ENCODE measurements around the gene UCHL5.

The UCHL5 gene

DNA sequence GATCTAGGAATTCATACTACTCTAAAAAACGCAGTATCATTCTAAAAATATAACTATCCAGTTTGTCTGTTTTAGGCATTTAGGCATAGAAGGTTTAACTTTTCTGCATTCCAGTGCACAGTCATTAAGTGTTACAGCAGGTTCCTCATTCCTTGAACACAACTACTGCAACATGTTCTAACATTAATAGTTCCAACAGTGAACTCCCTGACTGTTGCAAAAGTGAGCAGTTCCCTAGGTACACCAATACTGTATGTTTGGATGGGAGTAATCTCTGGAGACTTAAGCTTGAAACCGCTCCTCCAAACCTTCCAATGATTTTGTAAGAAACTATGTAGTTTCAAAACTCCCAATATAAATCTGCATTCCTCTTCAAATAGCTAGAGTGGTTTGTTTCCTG lies 46.2 kb downstream of the UCHL5 start (continued):
- TF ChIP-seq, protein P1, sequence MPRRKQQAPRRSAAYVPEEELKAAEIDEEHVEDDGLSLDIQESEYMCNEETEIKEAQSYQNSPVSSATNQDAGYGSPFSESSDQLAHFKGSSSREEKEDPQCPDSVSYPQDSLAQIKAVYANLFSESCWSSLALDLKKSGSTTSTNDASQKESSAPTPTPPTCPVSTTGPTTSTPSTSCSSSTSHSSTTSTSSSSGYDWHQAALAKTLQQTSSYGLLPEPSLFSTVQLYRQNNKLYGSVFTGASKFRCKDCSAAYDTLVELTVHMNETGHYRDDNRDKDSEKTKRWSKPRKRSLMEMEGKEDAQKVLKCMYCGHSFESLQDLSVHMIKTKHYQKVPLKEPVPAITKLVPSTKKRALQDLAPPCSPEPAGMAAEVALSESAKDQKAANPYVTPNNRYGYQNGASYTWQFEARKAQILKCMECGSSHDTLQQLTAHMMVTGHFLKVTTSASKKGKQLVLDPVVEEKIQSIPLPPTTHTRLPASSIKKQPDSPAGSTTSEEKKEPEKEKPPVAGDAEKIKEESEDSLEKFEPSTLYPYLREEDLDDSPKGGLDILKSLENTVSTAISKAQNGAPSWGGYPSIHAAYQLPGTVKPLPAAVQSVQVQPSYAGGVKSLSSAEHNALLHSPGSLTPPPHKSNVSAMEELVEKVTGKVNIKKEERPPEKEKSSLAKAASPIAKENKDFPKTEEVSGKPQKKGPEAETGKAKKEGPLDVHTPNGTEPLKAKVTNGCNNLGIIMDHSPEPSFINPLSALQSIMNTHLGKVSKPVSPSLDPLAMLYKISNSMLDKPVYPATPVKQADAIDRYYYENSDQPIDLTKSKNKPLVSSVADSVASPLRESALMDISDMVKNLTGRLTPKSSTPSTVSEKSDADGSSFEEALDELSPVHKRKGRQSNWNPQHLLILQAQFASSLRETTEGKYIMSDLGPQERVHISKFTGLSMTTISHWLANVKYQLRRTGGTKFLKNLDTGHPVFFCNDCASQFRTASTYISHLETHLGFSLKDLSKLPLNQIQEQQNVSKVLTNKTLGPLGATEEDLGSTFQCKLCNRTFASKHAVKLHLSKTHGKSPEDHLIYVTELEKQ (tag by site-specific recombination; IDR thresholded peaks at IDR 0.05; ENCODE audit: borderline replicate concordance): no peak
- TF ChIP-seq, protein P2, sequence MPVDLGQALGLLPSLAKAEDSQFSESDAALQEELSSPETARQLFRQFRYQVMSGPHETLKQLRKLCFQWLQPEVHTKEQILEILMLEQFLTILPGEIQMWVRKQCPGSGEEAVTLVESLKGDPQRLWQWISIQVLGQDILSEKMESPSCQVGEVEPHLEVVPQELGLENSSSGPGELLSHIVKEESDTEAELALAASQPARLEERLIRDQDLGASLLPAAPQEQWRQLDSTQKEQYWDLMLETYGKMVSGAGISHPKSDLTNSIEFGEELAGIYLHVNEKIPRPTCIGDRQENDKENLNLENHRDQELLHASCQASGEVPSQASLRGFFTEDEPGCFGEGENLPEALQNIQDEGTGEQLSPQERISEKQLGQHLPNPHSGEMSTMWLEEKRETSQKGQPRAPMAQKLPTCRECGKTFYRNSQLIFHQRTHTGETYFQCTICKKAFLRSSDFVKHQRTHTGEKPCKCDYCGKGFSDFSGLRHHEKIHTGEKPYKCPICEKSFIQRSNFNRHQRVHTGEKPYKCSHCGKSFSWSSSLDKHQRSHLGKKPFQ (tag by site-specific recombination; IDR thresholded peaks at IDR 0.05): no peak
- TF ChIP-seq ZNF626 (tag by site-specific recombination; IDR thresholded peaks at IDR 0.05): no peak

DNA sequence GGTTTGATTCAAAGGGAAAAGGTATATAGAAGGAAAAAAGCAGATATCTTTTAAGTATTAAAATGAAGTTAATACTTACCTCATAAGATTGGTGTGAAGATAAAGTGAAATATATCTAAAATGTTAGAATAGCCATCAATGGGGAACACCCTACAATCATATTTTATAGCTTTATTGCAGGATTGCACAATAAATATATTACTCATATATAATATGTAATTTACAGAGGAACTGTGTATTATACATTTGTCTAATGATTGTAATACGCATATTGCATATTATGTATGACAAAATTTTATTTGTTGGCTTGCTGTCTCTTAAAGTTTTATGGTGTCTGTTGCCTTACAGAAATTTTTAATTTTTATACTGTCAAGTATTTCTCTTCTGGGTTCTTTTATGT lies 47.8 kb downstream of the UCHL5 start:
- Histone ChIP-seq H3K4me1 (ENCODE audit: control insufficient read depth, insufficient read depth, low read length) (no peaks in the 10 kb centered on the region), H3K4me3 (ENCODE audit: low read depth, low read length) (no peak overlapping the region), H3K27ac (ENCODE audit: extremely low read depth, low read depth, low read length) (no peak overlapping the region), H3K9me3 (ENCODE audit: control insufficient read depth, insufficient read depth, low read depth, low read length) (no peaks in the 10 kb centered on the region), H3K36me3 (ENCODE audit: control insufficient read depth in 2 of 2, insufficient read depth in 1 of 2, low read length in 2 of 2) (peaks cover 0 to 12% of the 10 kb centered on the region in 2 experiments; a peak in 1 of 3 replicates)
- POLR2A ChIA-PET: interaction anchor here (0.5 kb wide), 1 partner anchor 15 kb away, joined by 3 read pairs; no protein-coding TSS in a partner anchor
- CTCF ChIA-PET: interaction anchor here (0.6 to 0.7 kb wide), 2 partner anchors 57 to 114 kb away, joined by 3 to 5 read pairs; no protein-coding TSS in a partner anchor
- TF ChIP-seq SETDB1 (IDR thresholded peaks at IDR 0.05; ENCODE audit: insufficient read length, low read length): no peak
- TF ChIP-seq ZNF549 (tag by site-specific recombination; IDR thresholded peaks at IDR 0.05): no peak
- no peak for TF ChIP-seq ZNF335 (tag by site-specific recombination; conservative IDR thresholded peaks at IDR 0.05)
- no peak for TF ChIP-seq GFI1B (tag by site-specific recombination; IDR thresholded peaks at IDR 0.05)
- TF ChIP-seq ZNF324 (tag by site-specific recombination; IDR thresholded peaks at IDR 0.05): no peak
- TF ChIP-seq ZSCAN30 (tag by site-specific recombination; IDR thresholded peaks at IDR 0.05): no peak
- no peak for TF ChIP-seq ZNF394 (tag by site-specific recombination; IDR thresholded peaks at IDR 0.05; ENCODE audit: borderline replicate concordance)

DNA sequence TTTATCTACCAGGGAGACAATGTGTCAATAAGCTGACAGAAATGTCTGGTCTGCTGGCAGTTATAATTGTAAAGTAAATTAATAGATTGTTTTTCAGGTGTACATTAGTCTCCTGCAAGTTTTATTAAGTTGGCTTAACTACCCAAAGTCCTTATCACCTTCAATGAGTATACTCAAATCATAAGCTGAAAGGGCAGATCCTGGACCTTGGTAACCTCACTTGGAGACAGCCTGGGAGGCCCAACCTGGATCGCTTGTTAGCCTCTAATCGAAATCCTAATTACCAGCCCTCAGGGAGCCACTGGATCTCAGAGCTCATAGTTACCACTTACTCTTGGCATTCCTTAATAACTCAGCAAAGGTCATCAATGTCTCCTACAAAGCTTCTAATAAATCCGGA lies 49.7 kb downstream of the UCHL5 start:
- Histone ChIP-seq H3K27ac (ENCODE audit: extremely low read depth, low read depth, low read length) (no peak overlapping the region), H3K4me1 (ENCODE audit: control insufficient read depth, insufficient read depth, low read length) (no peaks in the 10 kb centered on the region), H3K36me3 (ENCODE audit: control insufficient read depth in 2 of 2, insufficient read depth in 1 of 2, low read length in 2 of 2) (peaks cover 0 to 1% of the 10 kb centered on the region in 2 experiments; a peak in 1 of 3 replicates), H3K4me3 (ENCODE audit: low read depth, low read length) (no peak overlapping the region), H3K9me3 (ENCODE audit: control insufficient read depth, insufficient read depth, low read depth, low read length) (no peaks in the 10 kb centered on the region)
- ChIA-PET POLR2A (no interaction called here), CTCF (interaction anchor here (0.6 to 1.6 kb wide), 3 partner anchors 10 to 204 kb away, joined by 4 to 6 read pairs (median 5); no protein-coding TSS in a partner anchor)
- TF ChIP-seq, protein P3, sequence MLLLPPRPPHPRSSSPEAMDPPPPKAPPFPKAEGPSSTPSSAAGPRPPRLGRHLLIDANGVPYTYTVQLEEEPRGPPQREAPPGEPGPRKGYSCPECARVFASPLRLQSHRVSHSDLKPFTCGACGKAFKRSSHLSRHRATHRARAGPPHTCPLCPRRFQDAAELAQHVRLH (tag by site-specific recombination; IDR thresholded peaks at IDR 0.05): no peak
- TF ChIP-seq ZFHX2 (tag by site-specific recombination; conservative IDR thresholded peaks at IDR 0.05) (no peak), ZNF132 (tag by site-specific recombination; IDR thresholded peaks at IDR 0.05; ENCODE audit: borderline replicate concordance) (no peak), ZNF843 (tag by site-specific recombination; IDR thresholded peaks at IDR 0.05) (no peak), ZXDB (tag by site-specific recombination; IDR thresholded peaks at IDR 0.05) (no peak), ZNF664 (tag by site-specific recombination; IDR thresholded peaks at IDR 0.05) (no peak), SCRT1 (tag by site-specific recombination; IDR thresholded peaks at IDR 0.05; ENCODE audit: borderline replicate concordance) (no peak), ZNF202 (tag by site-specific recombination; IDR thresholded peaks at IDR 0.05; ENCODE audit: borderline replicate concordance) (no peak), ZNF610 (tag by site-specific recombination; IDR thresholded peaks at IDR 0.05; ENCODE audit: borderline replicate concordance) (no peak), HOXA7 (CRISPR knock-in tag; IDR thresholded peaks at IDR 0.05; ENCODE audit: borderline replicate concordance) (no peak), GLI4 (tag by site-specific recombination; IDR thresholded peaks at IDR 0.05) (no peak)
- TF ChIP-seq, protein P4, sequence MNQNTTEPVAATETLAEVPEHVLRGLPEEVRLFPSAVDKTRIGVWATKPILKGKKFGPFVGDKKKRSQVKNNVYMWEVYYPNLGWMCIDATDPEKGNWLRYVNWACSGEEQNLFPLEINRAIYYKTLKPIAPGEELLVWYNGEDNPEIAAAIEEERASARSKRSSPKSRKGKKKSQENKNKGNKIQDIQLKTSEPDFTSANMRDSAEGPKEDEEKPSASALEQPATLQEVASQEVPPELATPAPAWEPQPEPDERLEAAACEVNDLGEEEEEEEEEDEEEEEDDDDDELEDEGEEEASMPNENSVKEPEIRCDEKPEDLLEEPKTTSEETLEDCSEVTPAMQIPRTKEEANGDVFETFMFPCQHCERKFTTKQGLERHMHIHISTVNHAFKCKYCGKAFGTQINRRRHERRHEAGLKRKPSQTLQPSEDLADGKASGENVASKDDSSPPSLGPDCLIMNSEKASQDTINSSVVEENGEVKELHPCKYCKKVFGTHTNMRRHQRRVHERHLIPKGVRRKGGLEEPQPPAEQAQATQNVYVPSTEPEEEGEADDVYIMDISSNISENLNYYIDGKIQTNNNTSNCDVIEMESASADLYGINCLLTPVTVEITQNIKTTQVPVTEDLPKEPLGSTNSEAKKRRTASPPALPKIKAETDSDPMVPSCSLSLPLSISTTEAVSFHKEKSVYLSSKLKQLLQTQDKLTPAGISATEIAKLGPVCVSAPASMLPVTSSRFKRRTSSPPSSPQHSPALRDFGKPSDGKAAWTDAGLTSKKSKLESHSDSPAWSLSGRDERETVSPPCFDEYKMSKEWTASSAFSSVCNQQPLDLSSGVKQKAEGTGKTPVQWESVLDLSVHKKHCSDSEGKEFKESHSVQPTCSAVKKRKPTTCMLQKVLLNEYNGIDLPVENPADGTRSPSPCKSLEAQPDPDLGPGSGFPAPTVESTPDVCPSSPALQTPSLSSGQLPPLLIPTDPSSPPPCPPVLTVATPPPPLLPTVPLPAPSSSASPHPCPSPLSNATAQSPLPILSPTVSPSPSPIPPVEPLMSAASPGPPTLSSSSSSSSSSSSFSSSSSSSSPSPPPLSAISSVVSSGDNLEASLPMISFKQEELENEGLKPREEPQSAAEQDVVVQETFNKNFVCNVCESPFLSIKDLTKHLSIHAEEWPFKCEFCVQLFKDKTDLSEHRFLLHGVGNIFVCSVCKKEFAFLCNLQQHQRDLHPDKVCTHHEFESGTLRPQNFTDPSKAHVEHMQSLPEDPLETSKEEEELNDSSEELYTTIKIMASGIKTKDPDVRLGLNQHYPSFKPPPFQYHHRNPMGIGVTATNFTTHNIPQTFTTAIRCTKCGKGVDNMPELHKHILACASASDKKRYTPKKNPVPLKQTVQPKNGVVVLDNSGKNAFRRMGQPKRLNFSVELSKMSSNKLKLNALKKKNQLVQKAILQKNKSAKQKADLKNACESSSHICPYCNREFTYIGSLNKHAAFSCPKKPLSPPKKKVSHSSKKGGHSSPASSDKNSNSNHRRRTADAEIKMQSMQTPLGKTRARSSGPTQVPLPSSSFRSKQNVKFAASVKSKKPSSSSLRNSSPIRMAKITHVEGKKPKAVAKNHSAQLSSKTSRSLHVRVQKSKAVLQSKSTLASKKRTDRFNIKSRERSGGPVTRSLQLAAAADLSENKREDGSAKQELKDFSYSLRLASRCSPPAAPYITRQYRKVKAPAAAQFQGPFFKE (tag by site-specific recombination; IDR thresholded peaks at IDR 0.05; ENCODE audit: borderline replicate concordance): no peak
